HG03469 (cell line): ENCODE measurements around the gene ITGA8.
"Not testable (repeated sequence)": the region's sequence is repeated elsewhere in the genome, so short reads cannot be mapped to it uniquely, and the experiment has no call there.

Experiments
- ATAC-seq: cut with Tn5 transposase; IDR thresholded peaks from one replicate; pipeline ENCODE4 v1.9.1; 2021; ENCODE audit warnings: mild to moderate bottlenecking, moderate library complexity, moderate number of reproducible peaks; ENCODE audit not compliant: unreplicated experiment

Gene ITGA8

DNA sequence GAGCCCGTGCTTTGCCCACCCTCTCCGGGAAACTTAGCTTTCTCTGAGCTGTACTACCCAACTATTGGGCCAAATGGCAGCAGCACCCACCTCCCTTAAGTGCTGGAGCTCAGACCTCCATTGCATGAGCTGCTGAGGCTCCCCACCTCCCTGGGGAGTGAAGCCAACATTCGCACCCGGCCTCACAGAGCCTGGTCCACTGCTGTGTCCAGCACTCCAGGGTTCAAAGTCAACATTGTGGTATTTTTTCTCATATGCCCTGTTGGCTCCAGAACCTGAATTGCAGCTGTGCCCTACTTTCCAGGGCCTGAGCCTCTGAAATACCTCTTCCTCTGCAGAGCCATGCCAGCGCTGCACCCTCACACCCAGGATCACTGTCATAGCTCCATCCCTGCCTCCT lies 29.7 kb downstream of the ITGA8 start:
- no peak for ATAC-seq

DNA sequence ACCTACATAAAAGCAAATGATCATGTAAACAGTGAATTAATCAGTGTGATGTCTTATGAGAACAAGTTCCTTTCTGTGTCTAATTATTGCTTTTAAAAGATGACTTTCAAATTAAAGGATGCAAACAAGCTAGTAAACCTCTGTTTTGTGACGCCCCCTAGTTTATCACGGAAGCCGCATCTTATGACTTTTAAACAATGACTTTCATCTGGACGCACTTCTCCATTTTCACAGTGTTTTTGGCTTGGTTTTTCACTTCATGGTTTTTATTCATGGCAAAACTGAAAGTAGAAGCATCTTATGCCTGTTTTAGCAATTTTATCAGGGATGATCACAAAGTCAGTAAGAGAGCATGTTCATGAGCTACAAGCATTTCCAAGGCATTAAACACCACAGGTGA lies 35.0 kb downstream of the ITGA8 start:
- no peak for ATAC-seq

DNA sequence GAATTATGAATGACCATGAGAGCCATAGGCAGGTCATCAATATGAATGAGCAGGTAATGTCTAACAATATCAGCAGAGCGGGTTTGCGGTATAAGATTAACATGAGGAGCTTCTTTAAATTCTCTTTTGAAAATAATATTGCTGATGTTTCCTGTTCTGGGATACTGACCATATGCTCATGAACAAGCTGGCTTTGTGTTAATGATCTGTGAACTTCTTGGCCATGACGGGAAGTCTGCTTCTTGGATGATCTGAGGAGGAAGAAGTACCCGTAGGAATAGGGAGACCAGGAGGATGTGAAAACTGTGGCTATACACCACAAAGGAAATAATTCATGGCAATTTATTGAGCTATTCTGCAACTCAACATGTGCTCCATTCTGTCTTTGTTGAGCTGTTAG lies 38.6 kb downstream of the ITGA8 start:
- ATAC-seq = no peak

DNA sequence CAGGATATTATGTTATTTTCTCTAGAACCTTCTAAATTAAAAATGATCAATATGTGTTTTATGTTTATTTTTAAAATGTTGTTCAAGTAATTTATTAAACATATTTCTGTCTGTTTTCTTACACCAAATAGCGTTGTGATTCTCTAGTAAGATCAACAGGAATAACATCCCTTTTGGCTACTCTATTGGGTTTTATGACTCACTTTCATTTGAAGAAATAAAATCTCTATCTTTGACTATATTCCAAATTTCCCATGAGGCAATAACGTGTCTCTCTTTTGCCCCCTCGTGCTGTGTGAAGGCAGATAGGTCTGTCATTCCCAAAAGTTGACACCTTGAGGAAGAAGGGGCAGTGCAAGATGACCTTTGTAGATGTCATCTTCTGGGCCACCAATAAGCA lies 40.9 kb downstream of the ITGA8 start:
- ATAC-seq = no peak

DNA sequence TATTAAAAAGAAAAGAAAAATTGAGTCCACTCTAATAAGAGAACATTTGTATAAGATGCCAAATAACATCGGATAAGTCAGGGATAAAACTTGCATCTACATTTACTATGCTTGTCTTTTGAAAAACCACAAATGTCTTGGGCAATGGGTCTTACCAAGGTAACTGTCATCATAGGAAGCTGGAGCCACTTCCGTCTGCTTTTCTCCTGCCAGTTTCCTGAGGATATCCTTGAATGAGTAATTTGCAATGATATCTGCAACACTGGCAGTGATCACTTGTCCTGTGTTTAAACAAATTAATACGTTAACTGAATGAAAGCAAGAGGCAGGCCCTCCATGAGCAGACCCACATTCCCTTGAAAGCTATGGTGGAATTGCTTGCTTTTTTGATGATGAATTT lies 47.3 kb downstream of the ITGA8 start:
- no peak for ATAC-seq

DNA sequence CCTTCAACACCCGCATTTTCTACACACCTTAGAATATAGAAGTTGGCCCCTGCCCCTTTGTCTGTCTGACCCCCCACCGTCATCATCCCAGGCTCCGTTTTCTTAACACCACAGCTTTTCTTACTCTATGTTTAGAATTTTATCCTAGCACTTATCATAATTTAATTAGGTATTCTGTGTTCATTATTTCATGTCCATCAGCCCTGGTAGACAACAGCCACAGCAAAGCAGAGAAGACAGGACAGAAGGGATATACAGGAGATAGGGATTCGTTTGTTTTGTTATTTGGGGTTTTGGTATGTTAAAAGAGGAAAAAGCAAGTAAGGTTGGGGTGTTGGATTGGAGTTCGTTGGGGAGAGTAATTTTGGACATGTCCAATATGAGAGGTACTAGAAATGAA lies 48.8 kb downstream of the ITGA8 start:
- ATAC-seq = no peak

DNA sequence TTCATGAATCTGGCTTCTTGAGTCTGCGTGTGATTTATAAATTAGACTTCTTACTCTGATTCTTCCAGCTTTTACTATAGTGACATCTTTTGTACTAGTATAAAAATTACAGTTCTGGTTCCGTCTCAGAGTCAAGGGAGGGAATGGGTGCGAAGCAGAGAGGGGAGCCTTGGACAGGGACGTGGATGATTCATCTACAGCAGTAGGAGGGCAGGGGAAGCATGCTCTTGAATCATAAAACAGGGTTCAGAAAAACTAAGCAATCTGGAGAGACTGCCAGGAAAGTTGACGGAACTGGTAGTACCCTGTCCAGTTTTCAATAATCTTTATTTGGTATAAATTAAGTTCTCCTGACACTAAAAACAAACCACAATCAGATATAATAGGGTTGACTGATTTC lies 58.1 kb downstream of the ITGA8 start:
- ATAC-seq = no peak

DNA sequence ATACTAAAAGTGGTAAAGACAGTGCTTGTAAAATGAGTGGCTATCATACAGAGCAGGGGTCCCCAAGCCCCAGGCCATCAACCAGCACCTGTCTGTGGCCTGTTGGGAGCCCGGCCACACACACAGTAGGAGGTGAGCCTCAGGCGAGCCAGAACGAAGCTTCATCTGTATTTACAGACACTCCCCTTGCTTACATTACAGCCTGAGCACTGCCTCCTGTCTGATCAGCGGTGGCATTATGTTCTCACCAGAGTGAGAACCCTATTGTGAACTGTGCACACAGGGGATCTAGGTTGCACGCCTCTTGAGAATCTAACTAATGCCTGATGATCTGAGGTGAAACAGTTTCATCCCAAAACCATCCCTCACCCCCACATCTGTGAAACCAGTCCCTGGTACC lies 58.7 kb downstream of the ITGA8 start:
- no peak for ATAC-seq

DNA sequence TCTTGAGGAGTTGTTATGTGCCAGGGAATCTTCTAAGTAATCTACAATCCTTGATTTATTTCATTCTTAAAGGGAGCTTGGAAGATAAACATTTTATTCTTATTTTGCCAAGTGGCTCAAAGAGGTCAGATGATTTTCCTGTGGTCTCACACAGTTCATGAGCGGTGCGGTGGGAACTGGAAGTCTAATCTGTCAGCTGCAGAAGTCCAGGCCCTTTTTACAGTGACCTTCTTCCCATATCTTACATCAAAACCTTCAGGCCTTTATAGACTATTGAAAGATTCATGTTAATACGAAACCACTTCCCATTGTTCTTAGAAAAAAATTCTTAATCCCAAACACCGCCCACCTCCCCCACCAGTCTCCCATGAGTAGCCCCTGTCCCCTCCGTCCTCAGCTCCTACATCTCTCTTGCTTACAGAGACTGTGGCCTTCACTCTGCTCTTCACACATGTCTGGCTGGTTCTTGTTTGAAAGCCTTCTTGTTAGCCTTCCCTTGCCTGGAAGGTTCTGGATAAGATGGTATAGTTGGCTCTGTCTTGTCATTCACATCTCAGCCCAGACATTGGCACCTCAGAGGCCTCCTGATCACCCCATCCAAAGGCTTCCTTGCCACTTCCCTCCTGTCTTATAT lies 61.5 kb downstream of the ITGA8 start:
- ATAC-seq = no peak

DNA sequence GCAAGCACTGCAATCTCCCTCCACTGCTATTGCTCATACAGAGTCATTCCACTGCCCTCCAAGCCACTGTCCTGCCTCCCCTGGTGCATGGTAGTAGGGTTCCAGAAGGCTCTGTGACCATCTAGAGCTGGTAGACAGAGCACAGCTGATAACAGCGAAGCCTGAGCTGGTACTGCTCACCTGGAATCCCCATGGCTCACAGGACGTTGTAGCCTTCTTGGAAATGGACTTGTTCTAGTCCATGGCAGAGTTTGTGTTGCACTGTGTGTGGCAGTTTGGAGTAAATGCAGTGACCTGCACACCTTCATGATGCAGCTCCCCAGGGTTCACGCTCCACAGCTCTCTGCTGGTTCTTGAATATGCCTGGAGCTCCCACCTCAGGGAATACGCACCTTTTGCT lies 67.0 kb downstream of the ITGA8 start:
- no peak for ATAC-seq

DNA sequence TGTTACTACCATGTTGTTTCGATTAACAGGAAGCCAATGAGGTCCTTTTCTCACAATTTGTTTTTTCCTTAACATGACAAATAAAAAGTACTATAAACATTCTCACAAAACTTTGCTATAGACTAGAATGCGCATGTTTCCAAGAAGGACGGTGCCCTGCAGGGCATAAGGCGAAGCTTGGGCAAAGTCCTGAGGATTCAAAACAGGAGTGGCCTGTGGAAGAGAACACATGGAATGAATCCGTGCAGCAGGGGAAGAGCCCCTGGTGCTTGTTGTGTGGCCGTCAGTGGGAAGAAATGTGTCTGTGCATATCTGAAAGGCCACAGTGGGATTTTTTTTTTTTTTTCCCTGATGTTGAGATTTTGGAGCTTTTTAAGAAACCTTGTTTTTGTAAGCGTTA lies 67.6 kb downstream of the ITGA8 start:
- ATAC-seq = no peak

DNA sequence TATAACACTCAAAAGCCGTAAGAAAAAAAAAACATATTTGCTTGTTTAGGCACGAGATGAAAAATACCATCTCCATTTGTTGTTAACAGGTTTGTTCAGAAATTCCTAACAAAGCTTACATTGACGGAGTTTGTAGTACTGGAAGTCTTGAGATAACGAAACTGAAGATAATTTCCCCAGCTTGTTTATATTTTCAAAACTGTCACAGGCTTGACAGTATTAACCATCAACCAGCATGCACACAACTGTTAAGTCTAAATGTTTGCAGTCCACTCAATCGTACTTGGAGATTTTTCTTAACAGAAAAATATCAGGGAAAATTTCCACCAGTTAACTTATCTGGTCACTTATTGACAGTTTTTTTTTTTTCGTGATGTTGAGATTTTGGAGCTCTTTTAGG lies 68.5 kb downstream of the ITGA8 start:
- ATAC-seq = no peak

DNA sequence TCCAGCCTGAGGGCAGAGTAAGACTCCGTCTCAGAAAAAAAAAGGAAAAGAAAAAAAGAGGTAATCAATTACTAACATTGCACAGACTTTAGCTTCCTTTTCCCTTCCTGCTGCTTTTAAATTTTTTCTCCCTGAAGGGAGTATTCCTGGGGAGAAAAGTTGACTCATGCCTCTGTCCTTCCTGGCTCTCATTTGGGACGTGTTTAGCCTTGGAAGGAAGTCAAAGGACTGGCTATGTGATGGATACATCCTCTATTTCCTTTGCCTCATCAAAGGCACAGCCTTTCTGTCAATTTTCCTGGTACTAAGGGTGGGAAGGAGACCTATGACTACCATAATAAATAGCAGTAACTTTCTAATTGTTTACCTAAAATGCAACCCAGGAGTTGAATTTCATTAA lies 77.6 kb downstream of the ITGA8 start:
- no peak for ATAC-seq

DNA sequence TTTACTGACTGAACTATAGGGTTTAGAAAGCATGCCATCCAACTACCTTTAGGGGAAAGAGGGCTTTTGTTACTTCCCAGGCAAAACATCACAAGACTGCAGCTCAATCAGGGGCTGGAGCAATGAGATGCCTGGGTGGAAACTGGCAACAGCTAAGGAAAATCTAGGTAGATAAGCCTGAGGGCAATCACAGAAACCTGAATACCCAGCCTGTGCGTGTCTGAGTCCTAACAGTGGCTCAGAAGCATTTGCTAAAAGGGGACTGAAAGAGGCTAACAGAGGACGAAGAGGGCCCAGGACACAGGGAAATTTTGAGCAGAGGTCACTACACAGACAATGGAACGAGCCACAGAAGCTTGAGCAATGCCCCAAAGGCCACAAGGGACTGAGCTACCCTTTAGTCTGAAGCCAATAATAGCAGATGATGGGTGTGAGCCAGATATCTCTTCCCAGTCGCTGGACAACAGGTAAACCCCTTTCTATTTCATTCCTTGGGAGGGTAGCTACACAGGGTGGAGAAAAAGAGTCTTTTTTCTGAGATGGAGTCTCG lies 79.1 kb downstream of the ITGA8 start:
- no peak for ATAC-seq

DNA sequence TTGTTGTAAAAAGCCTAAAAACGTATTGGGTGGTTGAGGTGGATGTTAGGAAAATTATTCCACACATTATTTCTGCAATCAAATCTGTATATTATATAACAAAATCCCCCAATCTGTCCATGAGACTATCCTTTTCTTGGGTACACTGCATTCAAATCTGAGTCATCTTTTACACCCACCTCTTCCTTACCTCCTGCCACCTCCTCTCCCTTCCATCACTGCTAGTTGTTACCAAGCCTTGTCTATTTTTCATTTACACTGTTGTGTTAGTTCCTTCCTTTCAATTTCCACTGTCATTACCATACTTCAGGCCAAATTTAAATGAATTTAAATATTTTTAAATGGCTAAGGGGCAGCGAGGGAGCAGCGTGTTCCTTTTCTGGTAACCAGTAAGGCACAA lies 83.3 kb downstream of the ITGA8 start:
- no peak for ATAC-seq

DNA sequence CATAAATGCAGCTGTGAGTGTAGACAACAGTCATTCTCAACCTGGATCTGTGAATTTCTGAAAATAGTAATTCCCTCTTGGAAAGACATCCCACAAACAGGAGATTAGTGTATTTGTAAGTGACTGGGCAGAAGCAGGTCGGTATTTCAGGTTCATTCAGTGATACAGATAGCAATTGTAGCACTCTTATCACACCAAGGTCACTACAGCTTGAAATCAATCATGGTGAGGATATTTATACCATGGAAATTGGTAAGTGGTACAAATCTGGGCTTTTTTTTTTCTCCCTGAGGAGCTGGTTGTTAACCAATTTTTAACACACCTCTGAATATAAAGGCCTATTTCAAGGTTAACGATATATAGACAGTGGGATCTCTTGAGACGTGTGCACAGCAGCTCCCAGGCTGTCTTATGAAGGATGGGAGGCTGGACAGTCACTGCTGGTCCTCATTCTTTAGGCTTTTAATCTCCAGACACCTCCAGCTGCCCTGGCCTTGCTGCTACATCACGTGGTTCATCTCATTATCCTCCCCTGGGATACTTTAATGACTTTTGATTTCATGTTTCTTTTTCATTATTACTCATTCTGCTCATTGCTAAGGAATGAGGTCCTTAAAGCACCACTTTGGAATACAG lies 87.1 kb downstream of the ITGA8 start:
- no peak for ATAC-seq

DNA sequence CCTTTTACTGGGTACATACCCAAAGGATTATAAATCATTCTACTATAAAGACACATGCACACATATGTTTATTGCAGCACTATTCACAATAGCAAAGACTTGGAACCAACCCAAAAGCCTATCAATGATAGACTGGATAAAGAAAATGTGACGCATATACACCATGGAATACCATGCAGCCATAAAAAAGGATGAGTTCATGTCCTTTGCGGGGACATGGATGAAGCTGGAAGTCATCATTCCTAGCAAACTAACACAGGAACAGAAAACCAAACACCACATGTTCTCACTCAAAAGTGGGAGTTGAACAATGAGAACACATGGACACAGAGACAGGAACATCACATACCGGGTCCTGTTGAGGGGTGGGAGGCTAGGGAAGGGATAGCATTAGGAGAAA lies 88.5 kb downstream of the ITGA8 start:
- ATAC-seq = not testable (repeated sequence)

DNA sequence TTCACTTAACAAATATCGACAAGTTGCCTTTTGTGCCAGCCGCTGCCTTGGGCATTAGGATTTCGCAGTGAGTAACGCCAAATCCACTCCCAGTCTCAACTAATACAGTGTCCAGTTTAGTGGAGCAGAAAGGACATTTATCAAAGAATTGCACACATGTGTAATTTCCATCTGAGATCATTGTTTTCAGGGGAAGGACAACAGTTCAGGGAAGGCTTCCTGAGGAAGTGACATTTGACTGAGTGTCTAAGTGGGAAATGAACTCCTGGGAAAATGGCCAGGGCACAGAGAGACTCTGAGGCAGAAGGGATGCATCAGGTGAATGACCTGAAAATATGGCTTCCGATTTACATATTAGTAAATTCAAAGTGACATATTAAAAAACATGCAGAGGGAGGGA lies 89.4 kb downstream of the ITGA8 start:
- no peak for ATAC-seq

DNA sequence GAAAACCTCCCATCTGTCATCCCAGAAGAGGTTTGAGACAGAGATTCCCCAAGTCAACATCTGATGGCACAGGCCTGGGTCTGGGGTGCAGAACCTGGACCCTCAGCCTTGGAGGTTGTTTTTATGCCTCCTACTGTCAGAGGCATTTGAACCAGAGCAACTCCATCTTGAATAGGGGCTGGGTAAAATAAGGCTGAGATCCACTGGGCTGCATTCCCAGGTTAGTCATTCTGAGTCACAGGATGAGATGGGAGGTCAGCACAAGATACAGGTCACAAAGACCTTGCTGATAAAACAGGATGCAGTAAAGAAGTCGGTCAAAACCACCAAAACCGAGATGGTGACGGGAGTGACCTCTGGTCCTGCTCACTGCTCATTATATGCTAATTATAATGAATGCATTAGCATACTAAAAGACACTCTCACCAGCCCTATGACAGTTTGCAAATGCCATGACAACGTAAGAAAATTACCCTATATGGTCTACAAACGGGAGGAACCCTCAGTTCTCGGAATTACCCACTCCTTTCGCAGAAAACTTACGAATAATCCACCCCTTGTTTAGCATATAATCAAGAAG lies 92.0 kb downstream of the ITGA8 start:
- no peak for ATAC-seq

DNA sequence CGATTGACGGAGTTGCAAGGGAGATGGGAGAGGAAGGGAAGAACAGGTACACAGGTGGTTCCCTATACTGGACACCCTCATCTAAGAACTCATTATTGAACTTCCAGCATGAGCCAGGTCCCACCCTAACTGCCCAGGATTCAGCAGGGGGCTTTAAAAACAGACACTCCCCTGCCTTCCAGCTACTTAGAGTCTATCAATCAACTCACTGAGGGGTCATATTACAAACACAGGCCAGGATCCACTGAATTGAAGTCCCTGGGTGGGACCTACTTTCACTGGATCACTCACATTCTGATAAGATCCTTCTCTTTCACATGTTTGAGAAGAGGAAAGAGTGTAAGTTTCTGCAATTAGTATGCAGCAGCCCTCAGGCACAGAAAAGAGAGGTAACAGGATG lies 92.8 kb downstream of the ITGA8 start:
- no peak for ATAC-seq

DNA sequence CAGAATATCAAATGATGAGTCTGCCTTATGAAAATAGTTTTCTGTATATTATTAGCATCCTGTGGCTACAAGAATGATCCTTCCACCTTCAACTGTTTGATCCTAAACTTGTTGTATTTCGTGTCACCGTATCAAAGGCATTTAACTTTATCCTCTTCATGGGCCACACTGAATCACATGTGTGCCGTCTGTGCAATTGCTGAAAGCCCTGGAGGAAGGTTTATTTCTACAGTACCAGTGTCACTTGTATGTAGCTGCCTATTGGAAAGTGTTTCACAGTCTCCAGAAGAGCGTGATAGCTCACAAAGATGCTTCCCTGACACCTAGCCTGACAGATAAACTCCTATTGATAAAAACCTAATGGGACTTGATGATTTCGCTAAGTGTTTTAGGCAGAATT lies 94.5 kb downstream of the ITGA8 start:
- ATAC-seq = no peak

DNA sequence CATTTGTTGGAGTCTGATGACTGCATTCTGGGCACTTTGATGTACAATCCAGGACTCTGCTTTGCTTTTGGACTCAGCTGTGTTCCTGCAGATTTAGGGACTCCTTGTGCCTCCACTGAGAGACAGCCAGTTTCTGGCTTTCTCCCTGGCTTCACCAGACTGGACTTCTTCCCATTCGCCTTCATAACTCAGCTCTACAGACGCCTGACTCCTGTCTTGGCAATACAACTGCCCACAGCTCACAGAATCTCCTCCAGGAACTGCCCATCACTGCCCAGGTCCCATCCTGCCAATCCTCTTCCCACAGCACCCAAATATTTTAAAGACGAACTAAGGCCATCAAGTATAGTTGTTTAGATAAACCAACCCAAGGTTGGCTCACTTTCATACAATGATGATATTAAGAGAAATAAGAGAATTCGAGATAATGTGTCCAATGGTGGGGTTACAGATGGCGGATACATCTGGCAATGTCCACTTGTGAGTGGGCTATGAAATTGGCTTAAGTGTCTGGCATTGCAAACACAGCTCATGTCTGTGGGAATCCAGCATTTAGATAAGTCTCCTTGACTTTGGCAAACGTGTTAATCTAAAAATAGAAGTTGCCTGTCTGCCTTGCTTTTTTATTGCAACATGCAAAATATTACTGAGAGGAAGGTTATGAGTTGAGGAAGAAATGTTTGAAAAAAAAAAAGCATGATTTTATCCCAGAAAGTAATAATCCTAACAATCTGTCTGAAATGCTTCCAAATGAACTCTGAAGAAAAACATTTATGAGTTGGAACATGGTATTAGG lies 95.1 kb downstream of the ITGA8 start:
- ATAC-seq = no peak
